HEK293T (cell line): ENCODE results near the gene LIAS.

ENCODE experiments used
- ARNT ChIP-seq: fragments of 450-650 bp; IDR thresholded peaks from 2 replicates; pipeline ENCODE4 v1.6.1; 2017; ENCODE audit warnings: mild to moderate bottlenecking
- BHLHE40 ChIP-seq: fragments of 450-650 bp; IDR thresholded peaks from 2 replicates; pipeline ENCODE4 v1.6.1; 2016; ENCODE audit warnings: mild to moderate bottlenecking, moderate library complexity, borderline replicate concordance
- FOXA1 ChIP-seq: fragments of 450-650 bp; IDR thresholded peaks from 2 replicates; pipeline ENCODE4 v1.6.1; 2016; ENCODE audit warnings: mild to moderate bottlenecking
- FOXK2 ChIP-seq: fragments of 450-650 bp; IDR thresholded peaks from 2 replicates; pipeline ENCODE4 v1.6.1; 2016; ENCODE audit warnings: mild to moderate bottlenecking
- FOXM1 ChIP-seq: fragments of 450-650 bp; IDR thresholded peaks from 2 replicates; pipeline ENCODE4 v1.6.1; 2017; ENCODE audit warnings: mild to moderate bottlenecking, borderline replicate concordance
- HDGF ChIP-seq: fragments of 450-650 bp; IDR thresholded peaks from 2 replicates; pipeline ENCODE4 v1.6.1; 2017; ENCODE audit warnings: antibody characterized with exemption, borderline replicate concordance
- L3MBTL2 ChIP-seq: fragments of 450-650 bp; conservative IDR thresholded peaks from 2 replicates; pipeline ENCODE4 v1.6.1; 2016; ENCODE audit warnings: mild to moderate bottlenecking
- LEF1 ChIP-seq: fragments of 450-650 bp; IDR thresholded peaks from 2 replicates; pipeline ENCODE4 v1.6.1; 2017; ENCODE audit warnings: mild to moderate bottlenecking, borderline replicate concordance
- NFRKB ChIP-seq: fragments of 450-650 bp; IDR thresholded peaks from 2 replicates; pipeline ENCODE4 v1.6.1; 2016; ENCODE audit warnings: mild to moderate bottlenecking, moderate library complexity
- SP1 ChIP-seq: fragments of 450-650 bp; IDR thresholded peaks from 2 replicates; pipeline ENCODE4 v1.6.1; 2017
- SUZ12 ChIP-seq: fragments of 450-650 bp; IDR thresholded peaks from 2 replicates; pipeline ENCODE4 v1.6.1; 2016; ENCODE audit warnings: mild to moderate bottlenecking
- TARDBP ChIP-seq: fragments of 450-650 bp; IDR thresholded peaks from 2 replicates; pipeline ENCODE4 v1.6.1; 2016
- ZNF384 ChIP-seq: fragments of 450-650 bp; IDR thresholded peaks from 2 replicates; pipeline ENCODE4 v1.6.1; 2016
- TF ChIP-seq, protein P1 (sequence below): fragments of 450-650 bp; IDR thresholded peaks from 2 replicates; pipeline ENCODE4 v1.6.1; 2016

GRCh38 chr4:39446842-39447573 is 11.8 kb upstream of the LIAS start:
- TF ChIP-seq BHLHE40 (no peak), SP1 (no peak), SUZ12 (no peak), LEF1 (no peak), FOXA1 (no peak), FOXK2 (no peak), ARNT (no peak), FOXM1 (no peak), ZNF384 (no peak), TARDBP (no peak), NFRKB (no peak), HDGF (no peak), L3MBTL2 (no peak)
- TF ChIP-seq, protein P1, sequence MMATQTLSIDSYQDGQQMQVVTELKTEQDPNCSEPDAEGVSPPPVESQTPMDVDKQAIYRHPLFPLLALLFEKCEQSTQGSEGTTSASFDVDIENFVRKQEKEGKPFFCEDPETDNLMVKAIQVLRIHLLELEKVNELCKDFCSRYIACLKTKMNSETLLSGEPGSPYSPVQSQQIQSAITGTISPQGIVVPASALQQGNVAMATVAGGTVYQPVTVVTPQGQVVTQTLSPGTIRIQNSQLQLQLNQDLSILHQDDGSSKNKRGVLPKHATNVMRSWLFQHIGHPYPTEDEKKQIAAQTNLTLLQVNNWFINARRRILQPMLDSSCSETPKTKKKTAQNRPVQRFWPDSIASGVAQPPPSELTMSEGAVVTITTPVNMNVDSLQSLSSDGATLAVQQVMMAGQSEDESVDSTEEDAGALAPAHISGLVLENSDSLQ: no peak
